HCT116 (cell line): ENCODE data around the gene SLC45A2. TPM values are rescaled to one million over a fixed set of nuclear protein-coding genes. Genes with fewer than 3 reads are reported as not detected.

ENCODE experiments used
- ATAC-seq: fragments of 200-7000 bp; cut with Tn5 transposase; 2 replicates; pipeline ENCODE4 v1.9.1; 2020; ENCODE audit warnings: mild to moderate bottlenecking, moderate library complexity
- BruUV-seq: library from RNA; stranded (reverse); fragments of 400-500 nt; replicated peaks from 2 replicates; lab custom pipeline; 2021; lab: Mats Ljungman, UMichigan
- CTCF ChIA-PET: fragments of 300-600 bp; sonication (Branson Sonifier 250); formaldehyde crosslinking; loops from one replicate; lab custom pipeline; 2021; ENCODE audit warnings: antibody characterized with exemption; lab: Charles Lee
- POLR2A ChIA-PET: fragments of 300-600, 350-600 bp; sonication (Branson Sonifier 250); formaldehyde crosslinking; loops from one replicate; lab custom pipeline; 2021; ENCODE audit warnings: antibody characterized with exemption; lab: Charles Lee
- RAD21 ChIA-PET, 2 experiments: fragments of 300-600 bp; sonication (Branson Sonifier 250); formaldehyde crosslinking; loops; one replicate each; lab custom pipeline; 2023; ENCODE audit warnings: low total read pairs in 2 of 2; ENCODE audit not compliant: uncharacterized antibody in 2 of 2, unreplicated experiment in 2 of 2, low non-redundant PET in 1 of 2; lab: Charles Lee
- DNase-seq: peaks from one replicate; pipeline ENCODE4 v3.0.0-alpha.2; 2010; ENCODE audit warnings: low read depth, low spot score
- H2AFZ ChIP-seq: fragments of 200-600 bp; shearing (Covaris generic), sonication (generic); 2 replicates; pipeline ENCODE4 v1.6.1; 2017; ENCODE audit warnings: low read depth, mixed run types, mixed read lengths, antibody characterized with exemption, low read length; ENCODE audit not compliant: poor library complexity, severe bottlenecking
- H3K27ac ChIP-seq: 2 replicates; pipeline ENCODE4 v1.5.1; 2012; ENCODE audit warnings: low read depth, low read length
- H3K27me3 ChIP-seq: fragments of 200-600 bp; sonication (generic); 2 replicates; pipeline ENCODE4 v1.6.1; 2016; ENCODE audit warnings: mixed run types, low read length, mixed read lengths; ENCODE audit not compliant: insufficient read depth
- H3K36me3 ChIP-seq, 2 experiments: fragments of 200-500 bp in 1 of 2; fragments of 200-600 bp in 1 of 2; sonication (Bioruptor generic) in 1 of 2; sonication (generic) in 1 of 2; 2 replicates each; pipeline versions ENCODE4 v1.5.1 to v1.6.1; 2014 to 2016; ENCODE audit warnings: low read length in 2 of 2, inconsistent platforms in 1 of 2, mixed read lengths in 1 of 2, mixed run types in 1 of 2; ENCODE audit not compliant: insufficient read depth in 2 of 2, control insufficient read depth in 1 of 2
- H3K4me1 ChIP-seq, 2 experiments: fragments of 200-600 bp in 1 of 2; sonication (generic) in 1 of 2; 2 replicates each; pipeline versions ENCODE4 v1.5.1 to v1.6.1; 2012 to 2017; ENCODE audit warnings: low read length in 2 of 2, inconsistent platforms in 1 of 2, mild to moderate bottlenecking in 1 of 2, mixed read lengths in 1 of 2, mixed run types in 1 of 2, moderate library complexity in 1 of 2; ENCODE audit not compliant: insufficient read depth in 2 of 2, control insufficient read depth in 1 of 2
- H3K4me2 ChIP-seq: fragments of 200-600 bp; sonication (generic); 2 replicates; pipeline ENCODE4 v1.6.1; 2017; ENCODE audit warnings: mixed run types, low read length, mixed read lengths
- H3K4me3 ChIP-seq, 2 experiments: fragments of 200-600 bp in 1 of 2; sonication (generic) in 1 of 2; replicated peaks in 1 of 2; 2 replicates each; pipeline ENCODE4 v1.5.1; 2011 to 2016; ENCODE audit warnings: low read length in 2 of 2, control low read depth in 1 of 2, low read depth in 1 of 2, mild to moderate bottlenecking in 1 of 2, mixed read lengths in 1 of 2, mixed run types in 1 of 2
- H3K79me2 ChIP-seq: fragments of 200-600 bp; sonication (generic); 2 replicates; pipeline ENCODE4 v1.6.1; 2017; ENCODE audit warnings: mild to moderate bottlenecking, mixed run types, low read length, moderate library complexity, mixed read lengths; ENCODE audit not compliant: insufficient read depth
- H3K9ac ChIP-seq: fragments of 200-600 bp; sonication (generic); 2 replicates; pipeline ENCODE4 v1.6.1; 2016; ENCODE audit warnings: low read length, mixed read lengths
- H3K9me2 ChIP-seq: fragments of 200-600 bp; sonication (generic), shearing (Covaris generic); 2 replicates; pipeline ENCODE4 v1.6.1; 2017; ENCODE audit warnings: mixed run types, mild to moderate bottlenecking, moderate library complexity; ENCODE audit not compliant: insufficient read depth
- H3K9me3 ChIP-seq, 2 experiments: fragments of 200-500 bp in 1 of 2; fragments of 200-600 bp in 1 of 2; sonication (Bioruptor generic) in 1 of 2; sonication (generic) in 1 of 2; 2 replicates each; pipeline ENCODE4 v1.6.1; 2014 to 2017; ENCODE audit warnings: low read length in 2 of 2, mixed read lengths in 2 of 2, inconsistent platforms in 1 of 2, low read depth in 1 of 2, mild to moderate bottlenecking in 1 of 2, mixed run types in 1 of 2, moderate library complexity in 1 of 2; ENCODE audit not compliant: control insufficient read depth in 1 of 2, insufficient read depth in 1 of 2
- H4K20me1 ChIP-seq: fragments of 200-600 bp; sonication (generic), shearing (Covaris generic); 2 replicates; pipeline ENCODE4 v1.6.1; 2017; ENCODE audit warnings: mixed run types, mild to moderate bottlenecking, moderate library complexity; ENCODE audit not compliant: insufficient read depth
- CBX3 ChIP-seq: IDR thresholded peaks from 2 replicates; pipeline ENCODE4 v1.6.1; 2012; ENCODE audit warnings: low read depth
- EZH2 ChIP-seq: fragments of 200-600 bp; sonication (generic); IDR thresholded peaks from 2 replicates; pipeline ENCODE4 v1.6.1; 2017; ENCODE audit warnings: antibody characterized with exemption, mixed run types
- EZH2phosphoT487 ChIP-seq: fragments of 200-600 bp; IDR thresholded peaks from 2 replicates; pipeline ENCODE4 v1.6.1; 2018; ENCODE audit warnings: antibody characterized with exemption, borderline replicate concordance
- FOSL1 ChIP-seq: IDR thresholded peaks from 2 replicates; pipeline ENCODE4 v1.6.1; 2012; ENCODE audit warnings: low read depth
- JUND ChIP-seq: IDR thresholded peaks from 2 replicates; pipeline ENCODE4 v1.6.1; 2012
- POLR2A ChIP-seq: IDR thresholded peaks from 2 replicates; pipeline ENCODE4 v1.7.0; 2011; ENCODE audit warnings: borderline replicate concordance; ENCODE audit not compliant: insufficient read depth, insufficient read length; ENCODE audit errors: extremely low read depth
- POLR2AphosphoS5 ChIP-seq: IDR thresholded peaks from 2 replicates; pipeline ENCODE4 v1.6.1; 2011; ENCODE audit warnings: mild to moderate bottlenecking, low read depth, low read length, moderate library complexity
- RAD21 ChIP-seq: IDR thresholded peaks from 2 replicates; pipeline ENCODE4 v1.6.1; 2012; ENCODE audit warnings: low read depth, mild to moderate bottlenecking
- SIN3A ChIP-seq: IDR thresholded peaks from 2 replicates; pipeline ENCODE4 v1.6.1; 2012; ENCODE audit warnings: low read depth
- SP1 ChIP-seq: IDR thresholded peaks from 2 replicates; pipeline ENCODE4 v1.6.1; 2012; ENCODE audit warnings: low read depth
- SRF ChIP-seq: IDR thresholded peaks from 2 replicates; pipeline ENCODE4 v1.6.1; 2012; ENCODE audit warnings: low read depth
- TCF7L2 ChIP-seq: IDR thresholded peaks from 2 replicates; pipeline ENCODE4 v1.7.0; 2011; ENCODE audit warnings: borderline replicate concordance, inconsistent platforms; ENCODE audit not compliant: insufficient read depth, insufficient read length; ENCODE audit errors: extremely low read depth
- YY1 ChIP-seq: IDR thresholded peaks from 2 replicates; pipeline ENCODE4 v1.6.1; 2011; ENCODE audit warnings: low read length, low read depth, moderate library complexity, mild to moderate bottlenecking; ENCODE audit not compliant: insufficient replicate concordance; ENCODE audit errors: extremely low read depth
- ZFX ChIP-seq: fragments of 450-650 bp; IDR thresholded peaks from 2 replicates; pipeline ENCODE4 v1.6.1; 2017
- ZNF274 ChIP-seq: fragments of 200-500 bp; sonication (Bioruptor generic); IDR thresholded peaks from 2 replicates; pipeline ENCODE4 v1.6.1; 2014; ENCODE audit warnings: mild to moderate bottlenecking, low read depth, low read length, inconsistent platforms
- intact Hi-C: fragments of 100-400 bp; cut with micrococcal nuclease; formaldehyde crosslinking; loops from 2 replicates; pipeline ENCODE4 v1.10.0; 2022
- total RNA-seq: library from RNA; stranded (reverse); gene quantifications from one replicate; pipeline ENCODE4 v1.2.1, GENCODE V29; 2021; ENCODE audit not compliant: unreplicated experiment
- TF ChIP-seq, protein P1 (sequence below), 3 experiments: fragments of 200-600 bp in 1 of 3; sonication (generic) in 1 of 3; IDR thresholded peaks in 2 of 3; conservative IDR thresholded peaks in 1 of 3; 2 replicates each; pipeline ENCODE4 v1.5.1; 2012 to 2017; ENCODE audit warnings: low read depth in 2 of 3, low read length in 2 of 3, antibody characterized with exemption in 1 of 3, borderline replicate concordance in 1 of 3, control low read depth in 1 of 3, mild to moderate bottlenecking in 1 of 3, mixed read lengths in 1 of 3, mixed run types in 1 of 3, moderate library complexity in 1 of 3; ENCODE audit not compliant: insufficient read depth in 1 of 3

The SLC45A2 gene
- total RNA-seq, 1 experiment from 2014 or later, result not detected

DNA sequence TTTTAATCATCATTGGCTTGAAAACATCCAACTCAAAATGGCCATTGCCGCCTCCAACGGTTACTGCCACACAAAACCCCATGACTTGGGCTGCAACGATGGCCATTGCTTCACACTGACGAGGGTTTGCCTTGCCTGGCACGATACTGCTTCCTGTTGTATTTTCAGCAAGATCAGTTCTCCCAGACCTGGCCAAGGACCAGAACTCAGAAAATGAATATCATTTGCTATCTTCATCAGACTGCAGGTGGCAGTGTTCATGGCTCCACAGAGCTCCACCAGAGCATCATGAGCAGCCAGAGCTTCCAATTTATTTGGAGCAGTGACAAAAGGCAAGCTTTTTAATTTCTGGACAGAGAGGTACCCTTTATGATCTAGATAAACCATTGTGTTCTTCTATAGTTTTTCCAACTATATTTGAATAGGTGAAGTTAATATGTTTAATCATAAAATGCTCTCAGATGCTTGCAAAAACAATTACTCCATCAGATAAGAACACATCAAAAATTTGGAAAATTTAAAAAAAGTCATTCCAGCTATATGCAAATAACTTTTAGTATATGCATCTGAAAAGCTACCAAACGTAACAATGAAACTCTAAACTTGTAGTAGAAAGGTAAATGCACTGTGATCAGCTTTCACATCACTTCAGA, 13.0 kb upstream of the SLC45A2 start:
- no peak overlapping the region for H3K4me2 ChIP-seq
- peak; percentile 80 for ATAC-seq
- no peaks in the 10 kb centered on the region for H3K36me3 ChIP-seq
- BruUV-seq, result no TSS peak
- no peaks in the 10 kb centered on the region for H3K27me3 ChIP-seq
- intact Hi-C loops, result loop anchor here (1.0 to 2.0 kb wide), 2 partner anchors 455 to 469 kb away; no protein-coding TSS in a partner anchor
- no peaks in the 10 kb centered on the region for H3K79me2 ChIP-seq
- H4K20me1 ChIP-seq, result no peaks in the 10 kb centered on the region
- peak; percentile 19 for DNase-seq
- no peak overlapping the region for H3K27ac ChIP-seq
- no peak overlapping the region for H3K4me3 ChIP-seq
- no peaks in the 10 kb centered on the region for H3K9me3 ChIP-seq
- H3K4me1 ChIP-seq, result no peaks in the 10 kb centered on the region
- ChIA-PET CTCF (interaction anchor here (0.8 to 1.3 kb wide), 5 partner anchors 9 to 467 kb away, joined by 3 to 7 read pairs (median 4); partner anchors contain the start of gene AMACR), RAD21 (no interaction called here), POLR2A (no interaction called here)
- TF ChIP-seq EZH2phosphoT487, result no peak
- no peak for TF ChIP-seq EZH2
- TF ChIP-seq, protein P1, sequence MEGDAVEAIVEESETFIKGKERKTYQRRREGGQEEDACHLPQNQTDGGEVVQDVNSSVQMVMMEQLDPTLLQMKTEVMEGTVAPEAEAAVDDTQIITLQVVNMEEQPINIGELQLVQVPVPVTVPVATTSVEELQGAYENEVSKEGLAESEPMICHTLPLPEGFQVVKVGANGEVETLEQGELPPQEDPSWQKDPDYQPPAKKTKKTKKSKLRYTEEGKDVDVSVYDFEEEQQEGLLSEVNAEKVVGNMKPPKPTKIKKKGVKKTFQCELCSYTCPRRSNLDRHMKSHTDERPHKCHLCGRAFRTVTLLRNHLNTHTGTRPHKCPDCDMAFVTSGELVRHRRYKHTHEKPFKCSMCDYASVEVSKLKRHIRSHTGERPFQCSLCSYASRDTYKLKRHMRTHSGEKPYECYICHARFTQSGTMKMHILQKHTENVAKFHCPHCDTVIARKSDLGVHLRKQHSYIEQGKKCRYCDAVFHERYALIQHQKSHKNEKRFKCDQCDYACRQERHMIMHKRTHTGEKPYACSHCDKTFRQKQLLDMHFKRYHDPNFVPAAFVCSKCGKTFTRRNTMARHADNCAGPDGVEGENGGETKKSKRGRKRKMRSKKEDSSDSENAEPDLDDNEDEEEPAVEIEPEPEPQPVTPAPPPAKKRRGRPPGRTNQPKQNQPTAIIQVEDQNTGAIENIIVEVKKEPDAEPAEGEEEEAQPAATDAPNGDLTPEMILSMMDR (IDR thresholded peaks at IDR 0.05 in 2 of 3, conservative IDR thresholded peaks at IDR 0.05 in 1 of 3; ENCODE audit: borderline replicate concordance in 1 of 3, insufficient read depth in 1 of 3, low read depth in 2 of 3, low read length in 2 of 3), result peak; percentile 37 to 69 (median 66); a peak in 5 of 6 replicates
- peak; percentile 49 for TF ChIP-seq RAD21
- no peak overlapping the region for H3K9ac ChIP-seq
- H2AFZ ChIP-seq, result no peak overlapping the region
- H3K9me2 ChIP-seq, result no peaks in the 10 kb centered on the region

DNA sequence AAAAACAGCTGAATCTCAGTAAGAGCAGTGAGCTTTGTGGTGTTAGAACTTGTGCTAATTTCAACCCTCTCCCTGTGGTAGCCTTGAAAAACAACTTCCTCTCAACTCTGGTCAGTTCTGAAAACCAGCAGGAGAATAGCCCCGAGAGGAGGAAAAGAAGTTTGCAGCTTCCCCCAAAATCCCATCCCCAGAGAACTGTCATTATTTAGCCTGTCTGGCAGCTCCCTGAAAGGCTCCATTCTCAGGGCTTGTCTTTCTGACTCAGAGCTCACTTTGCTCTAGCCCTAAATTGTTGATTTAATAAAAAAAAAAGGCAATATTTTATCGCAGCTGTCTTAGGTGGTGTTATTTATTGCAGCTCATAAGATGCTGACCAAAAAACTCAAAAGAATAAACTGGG, 11.4 kb upstream of the SLC45A2 start:
- H3K4me2 ChIP-seq, result no peak overlapping the region
- no peaks in the 10 kb centered on the region for H3K36me3 ChIP-seq
- intact Hi-C loops, result loop anchor here (2.0 kb wide), 1 partner anchor 471 kb away; no protein-coding TSS in a partner anchor
- ATAC-seq, result no peak
- POLR2A ChIA-PET, result no interaction called here
- RAD21 ChIA-PET, result no interaction called here
- H2AFZ ChIP-seq, result no peak overlapping the region
- no peaks in the 10 kb centered on the region for H4K20me1 ChIP-seq
- H3K27me3 ChIP-seq, result no peaks in the 10 kb centered on the region
- BruUV-seq, result no TSS peak
- CTCF ChIA-PET, result no interaction called here
- H3K79me2 ChIP-seq, result no peaks in the 10 kb centered on the region
- no peak overlapping the region for H3K27ac ChIP-seq
- H3K4me1 ChIP-seq, result no peaks in the 10 kb centered on the region
- no peak for DNase-seq
- no peaks in the 10 kb centered on the region for H3K9me3 ChIP-seq
- H3K4me3 ChIP-seq, result no peak overlapping the region
- H3K9me2 ChIP-seq, result no peaks in the 10 kb centered on the region
- no peak overlapping the region for H3K9ac ChIP-seq
- TF ChIP-seq JUND (no peak), POLR2AphosphoS5 (no peak), SP1 (no peak), ZFX (no peak), RAD21 (no peak), CBX3 (no peak), EZH2phosphoT487 (no peak), EZH2 (no peak), YY1 (no peak), POLR2A (no peak), SIN3A (no peak), ZNF274 (no peak), TCF7L2 (no peak), SRF (no peak), FOSL1 (no peak)
- TF ChIP-seq, protein P1 (IDR thresholded peaks at IDR 0.05 in 2 of 3, conservative IDR thresholded peaks at IDR 0.05 in 1 of 3; ENCODE audit: borderline replicate concordance in 1 of 3, insufficient read depth in 1 of 3, low read depth in 2 of 3, low read length in 2 of 3), result no peak
